ENCODE measurements around the gene MAML3. TPM values are rescaled to one million over a fixed set of nuclear protein-coding genes. Genes with fewer than 3 reads are reported as not detected.

MAML3 gene
- total RNA-seq, 1 experiment from 2014 or later = 0.89 TPM

DNA sequence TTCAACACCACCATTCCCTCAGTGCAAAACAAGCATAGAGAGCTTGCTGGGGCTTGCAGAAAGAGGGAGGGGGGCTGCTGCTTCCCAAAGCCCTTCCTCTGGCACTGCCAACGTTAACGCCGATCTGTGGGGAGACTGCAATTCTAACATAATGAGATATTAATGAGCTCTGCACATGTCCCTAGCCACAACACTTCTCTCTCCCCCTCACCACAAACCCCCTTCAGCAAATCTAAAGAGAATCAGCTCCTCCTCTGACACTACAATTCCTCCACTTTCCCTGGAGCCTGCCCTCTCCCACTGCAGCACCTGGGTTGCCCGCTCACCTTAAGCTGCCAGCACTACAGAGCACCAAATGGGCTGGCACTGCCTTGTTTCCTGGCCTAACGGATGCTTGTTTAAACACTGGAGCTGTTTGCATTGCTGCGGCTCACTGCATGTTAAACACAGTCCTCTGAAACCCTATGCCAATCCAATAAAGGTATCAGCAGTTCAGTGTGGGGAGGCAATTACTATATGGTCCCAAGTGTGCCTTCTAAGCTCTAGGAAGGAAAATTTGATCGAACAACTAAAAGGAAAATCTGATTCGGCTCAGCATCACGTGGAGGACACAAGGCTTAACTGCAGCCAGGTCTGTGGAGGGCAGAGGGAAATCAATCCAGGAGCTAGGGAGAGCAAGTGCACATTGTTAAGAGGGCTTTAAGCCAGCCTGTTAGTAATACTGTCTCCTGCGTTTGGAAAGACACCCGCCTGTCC, 232.4 kb downstream of the MAML3 start:
- H3K27ac Mint-ChIP-seq (ENCODE audit: low read depth, unreplicated experiment) = no peak overlapping the region
- TF ChIP-seq, protein P1, sequence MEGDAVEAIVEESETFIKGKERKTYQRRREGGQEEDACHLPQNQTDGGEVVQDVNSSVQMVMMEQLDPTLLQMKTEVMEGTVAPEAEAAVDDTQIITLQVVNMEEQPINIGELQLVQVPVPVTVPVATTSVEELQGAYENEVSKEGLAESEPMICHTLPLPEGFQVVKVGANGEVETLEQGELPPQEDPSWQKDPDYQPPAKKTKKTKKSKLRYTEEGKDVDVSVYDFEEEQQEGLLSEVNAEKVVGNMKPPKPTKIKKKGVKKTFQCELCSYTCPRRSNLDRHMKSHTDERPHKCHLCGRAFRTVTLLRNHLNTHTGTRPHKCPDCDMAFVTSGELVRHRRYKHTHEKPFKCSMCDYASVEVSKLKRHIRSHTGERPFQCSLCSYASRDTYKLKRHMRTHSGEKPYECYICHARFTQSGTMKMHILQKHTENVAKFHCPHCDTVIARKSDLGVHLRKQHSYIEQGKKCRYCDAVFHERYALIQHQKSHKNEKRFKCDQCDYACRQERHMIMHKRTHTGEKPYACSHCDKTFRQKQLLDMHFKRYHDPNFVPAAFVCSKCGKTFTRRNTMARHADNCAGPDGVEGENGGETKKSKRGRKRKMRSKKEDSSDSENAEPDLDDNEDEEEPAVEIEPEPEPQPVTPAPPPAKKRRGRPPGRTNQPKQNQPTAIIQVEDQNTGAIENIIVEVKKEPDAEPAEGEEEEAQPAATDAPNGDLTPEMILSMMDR (IDR thresholded peaks at IDR 0.05; ENCODE audit: unreplicated experiment) = no peak
- H3K4me1 Mint-ChIP-seq (ENCODE audit: insufficient read depth, unreplicated experiment) = peaks cover 5% of the 10 kb centered on the region
- H3K9me3 Mint-ChIP-seq (ENCODE audit: unreplicated experiment) = no peaks in the 10 kb centered on the region
- no TSS peak for BruUV-seq (replicated peaks)
- ChIA-PET POLR2A (interaction anchor here (1.1 to 2.0 kb wide), 3 partner anchors 24 to 35 kb away, joined by 3 to 7 read pairs (median 4); no protein-coding TSS in a partner anchor), CTCF (interaction anchor here (0.6 to 0.7 kb wide), 2 partner anchors 67 to 767 kb away, joined by 3 read pairs; no protein-coding TSS in a partner anchor)
- intact Hi-C loops (cut with micrococcal nuclease) = no loop called here
- H3K36me3 Mint-ChIP-seq (ENCODE audit: insufficient read depth, unreplicated experiment) = no peaks in the 10 kb centered on the region
- H3K27me3 Mint-ChIP-seq (ENCODE audit: insufficient read depth, unreplicated experiment) = no peaks in the 10 kb centered on the region
- H3K4me3 Mint-ChIP-seq (ENCODE audit: unreplicated experiment) = no peak overlapping the region
- no peak for DNase-seq (ENCODE audit: unreplicated experiment)

DNA sequence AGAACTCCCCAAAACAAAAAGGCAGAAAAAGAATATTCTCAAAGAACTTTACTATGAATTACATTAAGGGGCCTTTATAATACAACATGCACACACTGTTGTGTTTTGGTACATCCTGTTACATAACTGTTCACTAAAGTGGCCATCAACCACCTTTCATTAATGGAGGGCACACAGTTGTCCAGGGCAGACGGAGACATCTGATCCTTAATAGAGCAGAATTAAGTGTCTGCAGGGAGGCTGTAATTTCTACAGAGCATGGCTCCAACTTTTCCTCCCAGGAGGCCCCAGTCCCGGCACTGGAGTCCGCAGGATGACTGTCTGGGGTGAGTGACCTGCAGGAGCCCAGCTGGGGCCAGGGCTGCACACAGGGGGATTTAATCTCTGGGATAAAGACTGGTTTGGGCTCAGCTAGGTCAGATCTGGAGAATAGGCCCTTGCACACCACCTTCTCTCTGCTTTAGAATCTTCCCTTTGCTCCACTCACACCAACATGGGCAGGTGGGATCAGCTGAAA, 233.4 kb downstream of the MAML3 start:
- TF ChIP-seq, protein P1 (IDR thresholded peaks at IDR 0.05; ENCODE audit: unreplicated experiment) = no peak
- ChIA-PET POLR2A (interaction anchor here (2.0 kb wide), 1 partner anchor 25 kb away, joined by 7 read pairs; no protein-coding TSS in a partner anchor), CTCF (interaction anchor here (0.6 kb wide), 1 partner anchor 768 kb away, joined by 3 read pairs; no protein-coding TSS in a partner anchor)
- no peaks in the 10 kb centered on the region for H3K36me3 Mint-ChIP-seq (ENCODE audit: insufficient read depth, unreplicated experiment)
- DNase-seq (ENCODE audit: unreplicated experiment) = no peak
- H3K4me1 Mint-ChIP-seq (ENCODE audit: insufficient read depth, unreplicated experiment) = peaks cover 5% of the 10 kb centered on the region
- H3K4me3 Mint-ChIP-seq (ENCODE audit: unreplicated experiment) = no peak overlapping the region
- intact Hi-C loops (cut with micrococcal nuclease) = no loop called here
- H3K9me3 Mint-ChIP-seq (ENCODE audit: unreplicated experiment) = no peaks in the 10 kb centered on the region
- no TSS peak for BruUV-seq (replicated peaks)
- H3K27me3 Mint-ChIP-seq (ENCODE audit: insufficient read depth, unreplicated experiment) = no peaks in the 10 kb centered on the region
- H3K27ac Mint-ChIP-seq (ENCODE audit: low read depth, unreplicated experiment) = no peak overlapping the region

DNA sequence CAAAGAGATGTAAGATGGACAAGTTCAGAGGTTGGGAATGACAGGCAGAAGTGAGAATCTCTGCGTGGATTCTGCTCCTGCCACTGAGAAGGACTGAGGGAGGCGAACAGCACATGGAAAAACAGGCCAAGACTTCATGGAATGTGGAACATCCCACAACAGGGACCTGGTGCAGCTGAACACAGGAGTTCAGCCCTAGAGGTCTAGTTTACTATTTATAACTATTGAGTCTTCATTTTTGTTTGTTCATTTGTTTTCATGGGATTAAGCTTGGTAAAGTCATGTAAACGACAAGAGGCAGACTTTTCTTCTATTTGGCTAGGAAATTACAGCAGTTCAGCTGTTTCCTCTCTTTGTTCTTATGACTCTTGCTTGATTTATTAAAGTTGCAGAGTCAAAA, 234.5 kb downstream of the MAML3 start:
- TF ChIP-seq, protein P1 (IDR thresholded peaks at IDR 0.05; ENCODE audit: unreplicated experiment) = no peak
- CTCF ChIA-PET = no interaction called here
- Mint-ChIP-seq H3K4me1 (ENCODE audit: insufficient read depth, unreplicated experiment) (peaks cover 5% of the 10 kb centered on the region), H3K27me3 (ENCODE audit: insufficient read depth, unreplicated experiment) (no peaks in the 10 kb centered on the region), H3K9me3 (ENCODE audit: unreplicated experiment) (no peaks in the 10 kb centered on the region), H3K4me3 (ENCODE audit: unreplicated experiment) (no peak overlapping the region), H3K36me3 (ENCODE audit: insufficient read depth, unreplicated experiment) (no peaks in the 10 kb centered on the region), H3K27ac (ENCODE audit: low read depth, unreplicated experiment) (no peak overlapping the region)
- BruUV-seq (replicated peaks) = no TSS peak
- POLR2A ChIA-PET = no interaction called here
- DNase-seq (ENCODE audit: unreplicated experiment) = no peak
- intact Hi-C loops (cut with micrococcal nuclease) = no loop called here

DNA sequence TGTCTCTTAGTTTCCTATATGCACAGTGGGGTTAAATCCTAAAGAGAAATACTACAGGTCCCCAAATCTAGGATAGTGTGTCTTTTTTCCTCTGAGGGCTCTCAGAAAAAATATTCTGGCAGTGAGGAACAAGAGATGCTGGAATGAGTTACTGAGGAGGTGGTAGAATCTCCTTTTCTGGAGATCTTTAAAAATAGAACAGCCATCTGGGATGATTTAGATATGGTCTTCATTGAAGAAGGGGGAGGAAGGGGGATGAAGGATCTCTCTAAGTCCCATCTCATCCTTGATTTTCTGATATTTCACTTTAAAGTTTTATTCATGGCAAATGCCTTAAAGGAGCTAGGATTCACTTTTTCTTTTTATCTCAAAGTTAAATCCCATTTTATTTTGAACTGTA, 235.0 kb downstream of the MAML3 start:
- CTCF ChIA-PET = interaction anchor here (0.6 to 0.7 kb wide), 3 partner anchors 13 to 88 kb away, joined by 3 to 5 read pairs (median 3); no protein-coding TSS in a partner anchor
- Mint-ChIP-seq H3K4me1 (ENCODE audit: insufficient read depth, unreplicated experiment) (peaks cover 5% of the 10 kb centered on the region), H3K4me3 (ENCODE audit: unreplicated experiment) (no peak overlapping the region), H3K9me3 (ENCODE audit: unreplicated experiment) (no peaks in the 10 kb centered on the region), H3K27ac (ENCODE audit: low read depth, unreplicated experiment) (no peak overlapping the region), H3K36me3 (ENCODE audit: insufficient read depth, unreplicated experiment) (no peaks in the 10 kb centered on the region), H3K27me3 (ENCODE audit: insufficient read depth, unreplicated experiment) (no peaks in the 10 kb centered on the region)
- DNase-seq (ENCODE audit: unreplicated experiment) = no peak
- TF ChIP-seq, protein P1 (IDR thresholded peaks at IDR 0.05; ENCODE audit: unreplicated experiment) = no peak
- no TSS peak for BruUV-seq (replicated peaks)
- intact Hi-C loops (cut with micrococcal nuclease) = no loop called here
- POLR2A ChIA-PET = no interaction called here
